HG03354 (cell line): ENCODE measurements around the gene ZFYVE27.

Experiments used
- ATAC-seq: cut with Tn5 transposase; IDR thresholded peaks from one replicate; pipeline ENCODE4 v1.9.1; 2021; ENCODE audit warnings: mild to moderate bottlenecking; ENCODE audit not compliant: unreplicated experiment, poor library complexity, severe bottlenecking

ZFYVE27 gene

GRCh38 chr10:97714401-97715258 is 22.3 kb upstream of the ZFYVE27 start:
- peak; percentile 48 for ATAC-seq

GRCh38 chr10:97715259-97715874 is 21.6 kb upstream of the ZFYVE27 start:
- ATAC-seq, result no peak

GRCh38 chr10:97717627-97718026 is 19.3 kb upstream of the ZFYVE27 start:
- no peak for ATAC-seq

- ATAC-seq, result no peak
Measured at GRCh38 chr10:97718178-97718577, 18.8 kb upstream of the ZFYVE27 start.

- ATAC-seq, result no peak
Measured at GRCh38 chr10:97718659-97719142, 18.2 kb upstream of the ZFYVE27 start.

GRCh38 chr10:97719602-97720001 is 17.3 kb upstream of the ZFYVE27 start:
- no peak for ATAC-seq

- no peak for ATAC-seq
Measured at GRCh38 chr10:97721871-97722780, 14.8 kb upstream of the ZFYVE27 start.

- no peak for ATAC-seq
Measured at GRCh38 chr10:97723001-97723400, 13.9 kb upstream of the ZFYVE27 start.

GRCh38 chr10:97724341-97724941 is 12.5 kb upstream of the ZFYVE27 start:
- no peak for ATAC-seq

GRCh38 chr10:97726636-97727178 is 10.2 kb upstream of the ZFYVE27 start:
- no peak for ATAC-seq

GRCh38 chr10:97729014-97729413 is 7.9 kb upstream of the ZFYVE27 start:
- no peak for ATAC-seq

- no peak for ATAC-seq
Measured at GRCh38 chr10:97731346-97732051, 5.4 kb upstream of the ZFYVE27 start.

GRCh38 chr10:97732052-97732359 is 4.9 kb upstream of the ZFYVE27 start:
- ATAC-seq, result no peak

GRCh38 chr10:97733256-97733655 is 3.7 kb upstream of the ZFYVE27 start:
- ATAC-seq, result no peak

- no peak for ATAC-seq
Measured at GRCh38 chr10:97734021-97734420, 2.9 kb upstream of the ZFYVE27 start.

- ATAC-seq, result peak; percentile 8
Measured at GRCh38 chr10:97736403-97736901, 476 bp upstream of the ZFYVE27 start.

- peak; percentile 20 for ATAC-seq
Measured at GRCh38 chr10:97737770-97738265, 890 bp downstream of the ZFYVE27 start.

- ATAC-seq, result no peak
Measured at GRCh38 chr10:97738616-97739015, 1.7 kb downstream of the ZFYVE27 start.

- no peak for ATAC-seq
Measured at GRCh38 chr10:97740613-97741012, 3.7 kb downstream of the ZFYVE27 start.
